ENCODE measurements around the gene CARMIL3.
A peak's percentile ranks its signal among the peaks of the same experiment; 100 is the strongest.

Gene CARMIL3

GRCh38 chr14:24078146-24078545 lies 26.3 kb downstream of the CARMIL3 start:
- H3K4me2 ChIP-seq: no peak overlapping the region
- no peak overlapping the region for H3K27ac ChIP-seq
- H3K27me3 ChIP-seq (ENCODE audit: insufficient read depth, low read depth): no peaks in the 10 kb centered on the region; the same call in 1 of the 2 replicates
- no peaks in the 10 kb centered on the region for H4K20me1 ChIP-seq (ENCODE audit: insufficient read depth)
- peaks cover 9% of the 10 kb centered on the region for H3K4me1 ChIP-seq (ENCODE audit: low read depth, poor library complexity, severe bottlenecking)
- H3K79me2 ChIP-seq (ENCODE audit: insufficient read depth, low read depth): no peaks in the 10 kb centered on the region
- H2AFZ ChIP-seq (ENCODE audit: low read depth): no peak overlapping the region
- no peak overlapping the region for H3K9ac ChIP-seq
- TF ChIP-seq, protein P1, sequence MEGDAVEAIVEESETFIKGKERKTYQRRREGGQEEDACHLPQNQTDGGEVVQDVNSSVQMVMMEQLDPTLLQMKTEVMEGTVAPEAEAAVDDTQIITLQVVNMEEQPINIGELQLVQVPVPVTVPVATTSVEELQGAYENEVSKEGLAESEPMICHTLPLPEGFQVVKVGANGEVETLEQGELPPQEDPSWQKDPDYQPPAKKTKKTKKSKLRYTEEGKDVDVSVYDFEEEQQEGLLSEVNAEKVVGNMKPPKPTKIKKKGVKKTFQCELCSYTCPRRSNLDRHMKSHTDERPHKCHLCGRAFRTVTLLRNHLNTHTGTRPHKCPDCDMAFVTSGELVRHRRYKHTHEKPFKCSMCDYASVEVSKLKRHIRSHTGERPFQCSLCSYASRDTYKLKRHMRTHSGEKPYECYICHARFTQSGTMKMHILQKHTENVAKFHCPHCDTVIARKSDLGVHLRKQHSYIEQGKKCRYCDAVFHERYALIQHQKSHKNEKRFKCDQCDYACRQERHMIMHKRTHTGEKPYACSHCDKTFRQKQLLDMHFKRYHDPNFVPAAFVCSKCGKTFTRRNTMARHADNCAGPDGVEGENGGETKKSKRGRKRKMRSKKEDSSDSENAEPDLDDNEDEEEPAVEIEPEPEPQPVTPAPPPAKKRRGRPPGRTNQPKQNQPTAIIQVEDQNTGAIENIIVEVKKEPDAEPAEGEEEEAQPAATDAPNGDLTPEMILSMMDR (conservative IDR thresholded peaks at IDR 0.05; ENCODE audit: low read depth, low read length): no peak
- H3K36me3 ChIP-seq (ENCODE audit: insufficient read depth): no peaks in the 10 kb centered on the region
- no peak overlapping the region for H3K4me3 ChIP-seq (IDR thresholded peaks at IDR 0.05; ENCODE audit: insufficient read depth, low read depth, low read length)

DNA sequence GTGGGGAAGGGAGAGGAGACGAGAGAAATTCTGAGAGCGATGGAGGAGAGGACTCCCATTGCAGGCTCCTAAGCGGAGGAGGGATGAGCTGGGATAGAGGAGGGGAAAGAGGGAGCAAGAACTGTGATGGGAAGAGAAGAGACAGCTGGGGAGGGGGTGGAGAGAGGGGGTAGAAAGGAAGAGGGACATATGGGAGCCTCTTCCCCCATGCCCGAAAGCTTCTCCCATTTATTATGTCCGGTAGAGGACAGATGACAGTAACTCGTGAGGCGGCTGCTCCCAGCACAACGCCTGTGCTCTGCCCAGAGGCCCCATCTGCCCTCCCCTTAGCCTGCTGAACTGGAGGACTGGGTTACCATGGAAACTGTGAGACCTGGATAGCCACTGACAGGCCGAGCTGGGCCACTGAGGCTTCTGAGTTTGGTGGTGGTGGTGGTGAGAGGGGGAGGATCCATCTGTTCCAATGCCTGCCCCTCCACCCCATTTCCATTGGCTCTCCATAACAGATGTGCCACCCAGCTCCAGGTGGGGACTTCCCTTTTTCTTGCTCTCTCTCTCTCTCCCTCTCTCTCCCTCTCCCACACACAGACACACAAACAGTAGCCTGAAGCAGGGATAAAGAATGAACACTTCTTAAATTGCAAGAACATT lies 27.8 kb downstream of the CARMIL3 start:
- Histone ChIP-seq H3K27ac (no peak overlapping the region), H3K27me3 (ENCODE audit: insufficient read depth, low read depth) (no peaks in the 10 kb centered on the region; the same call in 1 of the 2 replicates), H3K9ac (no peak overlapping the region)

DNA sequence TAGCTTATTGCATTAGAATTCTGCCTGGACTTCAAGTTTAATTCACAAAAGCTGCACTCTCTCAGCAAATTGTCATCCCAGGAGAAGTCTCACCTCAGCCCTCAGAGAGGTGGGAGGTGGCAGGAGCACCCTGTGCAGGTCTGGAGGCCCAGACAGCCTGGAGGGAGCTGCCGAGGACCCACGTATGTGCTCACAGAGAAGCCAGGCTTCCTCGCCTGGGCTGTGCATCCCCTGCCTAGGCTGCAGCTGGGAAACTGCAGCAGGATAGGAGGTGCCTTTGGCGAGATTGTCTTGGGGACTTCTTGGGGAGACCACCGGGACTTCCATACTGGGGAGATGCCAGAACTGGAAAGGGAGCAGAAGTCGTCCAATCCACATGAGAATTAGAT lies 28.3 kb downstream of the CARMIL3 start:
- Histone ChIP-seq H3K36me3 (ENCODE audit: insufficient read depth) (no peaks in the 10 kb centered on the region), H3K79me2 (ENCODE audit: insufficient read depth, low read depth) (no peaks in the 10 kb centered on the region), H4K20me1 (ENCODE audit: insufficient read depth) (no peaks in the 10 kb centered on the region), H3K27ac (no peak overlapping the region), H3K4me3 (IDR thresholded peaks at IDR 0.05; ENCODE audit: insufficient read depth, low read depth, low read length) (no peak overlapping the region), H3K4me2 (peak overlapping the region; percentile 51; the same call in 1 of the 2 replicates), H2AFZ (ENCODE audit: low read depth) (no peak overlapping the region), H3K4me1 (ENCODE audit: low read depth, poor library complexity, severe bottlenecking) (peaks cover 9% of the 10 kb centered on the region), H3K27me3 (ENCODE audit: insufficient read depth, low read depth) (no peaks in the 10 kb centered on the region; the same call in 1 of the 2 replicates), H3K9ac (no peak overlapping the region)
- TF ChIP-seq, protein P1 (conservative IDR thresholded peaks at IDR 0.05; ENCODE audit: low read depth, low read length): no peak

More for the DNA sequence above, 27.8 kb downstream of the CARMIL3 start:
- Histone ChIP-seq H4K20me1 (ENCODE audit: insufficient read depth) (no peaks in the 10 kb centered on the region), H3K4me3 (IDR thresholded peaks at IDR 0.05; ENCODE audit: insufficient read depth, low read depth, low read length) (no peak overlapping the region), H3K4me2 (no peak overlapping the region), H2AFZ (ENCODE audit: low read depth) (no peak overlapping the region), H3K79me2 (ENCODE audit: insufficient read depth, low read depth) (no peaks in the 10 kb centered on the region), H3K36me3 (ENCODE audit: insufficient read depth) (no peaks in the 10 kb centered on the region), H3K4me1 (ENCODE audit: low read depth, poor library complexity, severe bottlenecking) (peaks cover 9% of the 10 kb centered on the region)
- TF ChIP-seq, protein P1 (conservative IDR thresholded peaks at IDR 0.05; ENCODE audit: low read depth, low read length): no peak

DNA sequence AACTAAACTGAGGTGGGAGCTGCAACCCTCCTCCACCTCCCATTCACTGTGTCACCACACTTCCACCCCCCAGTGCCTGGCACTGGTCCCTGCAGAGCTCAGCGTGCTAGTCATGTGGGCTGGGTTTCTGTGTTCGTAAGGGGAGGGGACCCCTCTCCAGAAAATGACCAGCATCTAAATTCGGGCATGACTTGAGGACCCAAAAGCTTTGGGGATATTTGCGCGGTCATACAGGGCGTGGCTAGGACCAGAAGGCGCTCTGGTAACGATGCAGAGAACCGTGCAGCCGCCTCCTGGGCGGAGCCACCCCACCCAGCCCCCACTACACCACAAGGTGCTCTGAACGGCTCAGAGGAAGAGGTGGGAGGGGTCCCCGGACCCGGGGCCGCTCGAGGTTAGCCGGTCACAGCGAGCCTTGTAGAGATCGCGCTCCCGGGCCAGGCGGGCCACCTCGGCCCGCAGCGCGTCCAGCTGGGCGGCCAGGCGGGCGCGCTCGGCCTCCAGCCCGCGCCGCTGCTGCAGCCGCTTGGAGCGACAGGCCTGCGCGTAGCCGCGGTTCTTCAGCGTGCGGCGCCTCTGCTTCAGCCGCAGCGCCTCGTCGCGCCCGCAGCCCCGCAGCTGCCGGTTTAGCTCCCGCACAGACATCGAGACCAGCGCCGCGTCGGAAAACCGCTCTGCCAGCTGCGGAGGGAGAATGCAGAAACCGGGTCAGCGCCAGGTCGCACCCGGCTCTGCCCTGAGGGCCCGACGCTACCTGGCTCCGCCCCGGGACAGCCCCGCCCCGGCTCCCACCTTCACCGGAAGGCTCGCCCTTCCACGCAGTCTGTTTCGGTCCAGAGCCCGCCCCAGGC lies 29.3 kb downstream of the CARMIL3 start:
- no peaks in the 10 kb centered on the region for H3K36me3 ChIP-seq (ENCODE audit: insufficient read depth)
- peak overlapping the region; percentile 71; the same call in 1 of the 2 replicates for H2AFZ ChIP-seq (ENCODE audit: low read depth)

More for the DNA sequence above, 29.3 kb downstream of the CARMIL3 start:
- peak overlapping the region; percentile 51; the same call in 1 of the 2 replicates for H3K4me2 ChIP-seq
- H3K4me3 ChIP-seq (IDR thresholded peaks at IDR 0.05; ENCODE audit: insufficient read depth, low read depth, low read length): no peak overlapping the region
- no peaks in the 10 kb centered on the region for H3K79me2 ChIP-seq (ENCODE audit: insufficient read depth, low read depth)
- TF ChIP-seq, protein P1 (conservative IDR thresholded peaks at IDR 0.05; ENCODE audit: low read depth, low read length): no peak
- H4K20me1 ChIP-seq (ENCODE audit: insufficient read depth): no peaks in the 10 kb centered on the region
- H3K9ac ChIP-seq: peak overlapping the region; percentile 42; the same call in 1 of the 2 replicates
- peaks cover 9% of the 10 kb centered on the region for H3K4me1 ChIP-seq (ENCODE audit: low read depth, poor library complexity, severe bottlenecking)
- peak overlapping the region; percentile 32; the same call in 1 of the 2 replicates for H3K27ac ChIP-seq
- no peaks in the 10 kb centered on the region; the same call in 1 of the 2 replicates for H3K27me3 ChIP-seq (ENCODE audit: insufficient read depth, low read depth)

Data from KMS-11 (cell line).